Naive B cell (primary cell): ENCODE results near the gene CSPG4. TPM values are rescaled to one million over a fixed set of nuclear protein-coding genes. Genes with fewer than 3 reads are reported as not detected.
"Not testable (repeated sequence)": the region's sequence is repeated elsewhere in the genome, so short reads cannot be mapped to it uniquely, and the experiment has no call there.

ENCODE experiments used
- ATAC-seq, 2 donors: fragments of 150-1000 bp; cut with Tn5 transposase; 2 replicates each; pipeline ENCODE4 v1.10.0; 2021; ENCODE audit warnings: low read depth in 2 of 2, mild to moderate bottlenecking in 2 of 2, moderate library complexity in 2 of 2
- DNase-seq: peaks from one replicate; pipeline ENCODE4 v3.0.0; 2022
- H3K27ac Mint-ChIP-seq, 6 donors: one replicate each; pipeline ENCODE4 v1.8.0; 2020 to 2022; ENCODE audit warnings: mild to moderate bottlenecking in 6 of 6, mixed read lengths in 6 of 6, moderate library complexity in 5 of 6, inconsistent platforms in 2 of 6
- H3K27me3 Mint-ChIP-seq, 3 donors: one replicate each; pipeline ENCODE4 v1.8.0; 2021 to 2022; ENCODE audit warnings: mixed read lengths in 3 of 3, mild to moderate bottlenecking in 1 of 3
- H3K36me3 Mint-ChIP-seq, 2 donors: one replicate each; pipeline ENCODE4 v1.8.0; 2020 to 2022; ENCODE audit warnings: mixed read lengths in 2 of 2, inconsistent platforms in 1 of 2, mild to moderate bottlenecking in 1 of 2
- H3K4me1 Mint-ChIP-seq, 3 donors: one replicate each; pipeline ENCODE4 v1.8.0; 2020 to 2022; ENCODE audit warnings: mixed read lengths in 3 of 3, inconsistent platforms in 1 of 3, mild to moderate bottlenecking in 1 of 3, moderate library complexity in 1 of 3
- H3K4me3 Mint-ChIP-seq, 8 donors: one replicate each; pipeline ENCODE4 v1.8.0; 2020 to 2022; ENCODE audit warnings: mild to moderate bottlenecking in 8 of 8, mixed read lengths in 8 of 8, moderate library complexity in 8 of 8, inconsistent platforms in 2 of 8
- H3K9me3 Mint-ChIP-seq, 7 donors: one replicate each; pipeline ENCODE4 v1.8.0; 2020 to 2022; ENCODE audit warnings: mixed read lengths in 7 of 7, mild to moderate bottlenecking in 5 of 7, inconsistent platforms in 2 of 7, moderate library complexity in 1 of 7
- polyA plus RNA-seq, 6 donors: library from polyadenylated mRNA; unstranded; fragments of 300-500 nt; fragmentation: Illumina TruSeq; gene quantifications; one replicate each; pipeline ENCODE4 v1.2.3, GENCODE V29; 2021; ENCODE audit warnings: low read depth in 6 of 6

CSPG4 gene
- polyA plus RNA-seq, 6 donors from 2014 or later: 0.03 to 0.07 TPM; not detected in 4

DNA sequence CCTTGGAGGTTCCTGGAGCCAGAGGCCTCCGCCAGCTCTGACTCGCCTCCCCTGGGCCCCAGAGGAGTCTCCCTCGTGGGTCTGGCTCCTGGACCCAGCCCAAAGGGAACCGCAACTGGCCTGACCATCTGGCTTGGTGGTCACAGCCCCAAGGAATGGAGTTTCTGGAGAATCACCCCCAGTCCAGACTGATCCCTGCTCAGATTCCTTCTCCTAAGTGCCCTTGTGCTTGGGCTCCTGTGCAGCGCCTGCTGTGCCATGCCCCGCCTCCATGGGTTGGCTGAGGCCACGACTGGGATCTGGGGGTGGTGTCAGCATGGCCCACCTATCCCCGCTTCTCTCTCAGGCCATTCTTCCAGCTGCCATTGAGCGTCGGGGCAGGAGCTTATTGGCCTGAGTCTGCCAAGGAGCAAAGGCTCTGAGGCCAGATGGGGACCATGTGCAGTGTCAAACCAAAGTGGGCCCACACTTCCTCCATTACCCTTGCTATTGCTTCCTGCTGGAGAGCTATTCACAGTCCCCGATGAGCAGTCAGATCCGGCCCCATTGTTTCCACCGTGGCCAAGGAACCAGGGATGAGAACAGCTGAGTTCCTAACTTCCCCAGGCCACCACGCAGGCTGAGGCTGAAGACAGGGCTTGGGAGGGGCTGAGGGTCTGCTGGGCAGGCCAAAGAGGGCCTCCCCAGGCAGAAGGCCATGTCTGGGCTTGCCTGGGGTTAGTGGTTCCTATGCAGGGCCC, 19.0 kb downstream of the CSPG4 start:
- H3K9me3 Mint-ChIP-seq: no peaks in the 10 kb centered on the region
- no peak for DNase-seq
- ATAC-seq: no peak
- no peaks in the 10 kb centered on the region for H3K36me3 Mint-ChIP-seq
- H3K27ac Mint-ChIP-seq: peak overlapping the region in 3 of 6 donors; percentile 26 to 99 (median 33)
- H3K4me1 Mint-ChIP-seq: peaks cover 40 to 63% (median 62%) of the 10 kb centered on the region in 3 donors
- peak overlapping the region in 6 of 8 donors; percentile 53 to 84 (median 76) for H3K4me3 Mint-ChIP-seq
- H3K27me3 Mint-ChIP-seq: peaks cover 0 to 7% (median 0%) of the 10 kb centered on the region in 3 donors

DNA sequence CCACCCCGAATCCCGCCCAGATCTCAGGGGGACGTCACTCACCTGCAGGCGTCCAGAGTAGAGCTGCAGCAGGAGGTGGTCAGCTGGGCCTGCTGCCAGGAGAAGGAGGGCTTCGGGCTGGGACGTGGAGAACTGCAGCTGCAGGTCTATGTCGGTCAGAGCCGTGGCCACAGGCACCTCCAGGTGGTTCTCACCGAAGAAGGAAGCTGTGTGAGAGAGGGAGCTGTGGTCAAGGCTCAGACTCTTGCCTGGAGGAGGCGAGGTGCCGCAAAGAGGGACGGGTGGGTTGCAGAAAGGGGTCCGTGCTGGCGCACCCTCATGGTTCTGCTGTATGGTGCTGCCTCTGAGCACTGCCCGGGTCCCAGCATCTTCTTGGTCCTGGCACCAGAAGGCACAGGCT, 19.6 kb downstream of the CSPG4 start:
- H3K27ac Mint-ChIP-seq, H3K36me3 Mint-ChIP-seq, ATAC-seq: not testable (repeated sequence)

DNA sequence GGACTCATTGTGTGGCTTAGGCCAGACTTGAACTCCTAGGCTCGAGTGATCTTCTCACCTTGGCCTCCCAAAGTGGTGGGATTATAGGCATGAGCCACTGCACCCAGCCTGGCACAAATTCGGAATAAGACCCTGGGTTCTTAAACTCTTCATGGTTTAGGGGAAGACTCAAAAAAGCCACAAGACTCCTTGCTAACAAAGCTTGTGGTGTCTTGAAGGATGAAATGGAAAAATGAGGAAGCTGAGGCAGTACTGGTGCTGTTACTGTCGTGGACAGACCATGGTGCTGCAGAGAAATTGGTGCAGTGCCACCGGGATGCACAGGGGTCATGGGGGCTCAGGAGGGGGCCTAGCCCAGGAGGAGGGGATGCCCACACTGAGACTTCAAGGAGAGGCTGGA, 20.3 kb downstream of the CSPG4 start:
- Mint-ChIP-seq H3K27ac (peak overlapping the region in 4 of 6 donors; percentile 63 to 88 (median 86)), H3K27me3 (peaks cover 3 to 15% (median 8%) of the 10 kb centered on the region in 3 donors), H3K4me1 (peaks cover 37 to 51% (median 50%) of the 10 kb centered on the region in 3 donors), H3K4me3 (peak overlapping the region; percentile 10 to 87 (median 75))
- not testable (repeated sequence) for DNase-seq, ATAC-seq, H3K36me3 Mint-ChIP-seq, H3K9me3 Mint-ChIP-seq

More for the DNA sequence above, 19.6 kb downstream of the CSPG4 start:
- Mint-ChIP-seq H3K4me3 (peak overlapping the region in 5 of 8 donors; percentile 29 to 77 (median 55)), H3K4me1 (peaks cover 42 to 58% (median 58%) of the 10 kb centered on the region in 3 donors), H3K27me3 (peaks cover 2 to 12% (median 4%) of the 10 kb centered on the region in 3 donors)
- DNase-seq, H3K9me3 Mint-ChIP-seq: not testable (repeated sequence)

DNA sequence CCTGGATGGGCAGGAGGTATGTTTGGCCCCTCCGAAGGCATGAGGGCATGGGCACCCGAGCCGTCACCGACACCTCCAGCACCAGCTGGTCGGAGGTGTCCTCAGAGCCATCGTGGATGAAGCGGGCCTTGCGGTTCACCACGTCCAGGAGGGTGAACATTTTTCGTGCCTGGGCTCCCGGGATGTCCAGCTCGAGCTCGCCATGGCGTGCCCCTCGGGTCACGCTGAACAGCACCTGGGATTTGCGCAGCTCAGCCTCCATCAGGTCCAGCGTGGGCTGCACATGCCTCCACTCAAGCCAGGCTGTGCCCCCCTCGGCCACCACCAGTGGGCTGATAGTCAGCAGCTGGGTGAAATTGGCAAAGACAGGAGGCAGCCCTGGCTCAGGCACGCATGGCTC, 23.2 kb downstream of the CSPG4 start:
- peak overlapping the region in 1 of 6 donors; percentile 60 for H3K27ac Mint-ChIP-seq
- H3K9me3 Mint-ChIP-seq, H3K36me3 Mint-ChIP-seq, DNase-seq, H3K4me3 Mint-ChIP-seq, ATAC-seq: not testable (repeated sequence)
- peaks cover 14 to 25% (median 24%) of the 10 kb centered on the region in 3 donors for H3K4me1 Mint-ChIP-seq
- peaks cover 3 to 15% (median 8%) of the 10 kb centered on the region in 3 donors for H3K27me3 Mint-ChIP-seq

DNA sequence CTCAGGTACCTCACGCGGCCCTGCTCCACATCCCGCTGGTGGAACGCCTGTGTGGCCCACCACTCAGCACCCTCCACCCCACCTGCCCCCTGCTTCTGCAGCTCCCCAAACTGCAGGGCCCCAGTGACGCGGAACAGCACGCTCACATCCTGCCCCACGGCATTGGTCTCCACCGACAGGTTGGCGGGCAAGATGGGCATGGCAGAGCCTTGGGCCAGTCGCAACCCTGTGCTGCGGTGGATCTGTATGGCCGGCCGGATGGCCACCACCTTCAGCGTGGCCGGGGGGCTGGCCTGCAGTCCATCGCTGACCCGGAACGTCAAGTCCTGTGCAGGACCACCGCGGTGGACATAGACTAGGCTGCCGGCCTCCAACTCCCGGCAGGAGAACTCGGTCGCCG, 23.8 kb downstream of the CSPG4 start:
- ATAC-seq (no peak), DNase-seq (no peak)
- Mint-ChIP-seq H3K27ac (no peak overlapping the region), H3K36me3 (no peaks in the 10 kb centered on the region), H3K4me3 (no peak overlapping the region), H3K27me3 (peaks cover 3 to 15% (median 8%) of the 10 kb centered on the region in 3 donors), H3K4me1 (peaks cover 10 to 19% (median 18%) of the 10 kb centered on the region in 3 donors), H3K9me3 (no peaks in the 10 kb centered on the region)

DNA sequence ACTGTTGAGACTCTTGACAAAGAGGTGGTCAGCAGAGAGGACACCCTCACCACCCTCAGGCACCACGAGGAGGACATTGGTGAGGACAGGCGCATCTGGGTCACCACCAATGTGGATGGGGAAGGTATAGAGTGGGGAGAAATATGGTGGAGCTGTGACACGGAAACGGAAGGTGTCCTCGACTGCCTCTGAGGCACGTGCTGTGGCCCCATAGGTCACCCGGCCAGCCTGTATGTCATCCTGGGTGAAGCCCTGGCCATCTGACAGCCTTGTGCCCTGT, 24.4 kb downstream of the CSPG4 start:
- H3K9me3 Mint-ChIP-seq: no peaks in the 10 kb centered on the region
- peaks cover 3 to 15% (median 8%) of the 10 kb centered on the region in 3 donors for H3K27me3 Mint-ChIP-seq
- no peaks in the 10 kb centered on the region for H3K36me3 Mint-ChIP-seq
- H3K27ac Mint-ChIP-seq: peak overlapping the region in 1 of 6 donors; percentile 49
- H3K4me1 Mint-ChIP-seq: peaks cover 10 to 15% (median 12%) of the 10 kb centered on the region in 3 donors
- ATAC-seq (no peak), DNase-seq (no peak)
- peak overlapping the region in 1 of 8 donors; percentile 66 for H3K4me3 Mint-ChIP-seq

DNA sequence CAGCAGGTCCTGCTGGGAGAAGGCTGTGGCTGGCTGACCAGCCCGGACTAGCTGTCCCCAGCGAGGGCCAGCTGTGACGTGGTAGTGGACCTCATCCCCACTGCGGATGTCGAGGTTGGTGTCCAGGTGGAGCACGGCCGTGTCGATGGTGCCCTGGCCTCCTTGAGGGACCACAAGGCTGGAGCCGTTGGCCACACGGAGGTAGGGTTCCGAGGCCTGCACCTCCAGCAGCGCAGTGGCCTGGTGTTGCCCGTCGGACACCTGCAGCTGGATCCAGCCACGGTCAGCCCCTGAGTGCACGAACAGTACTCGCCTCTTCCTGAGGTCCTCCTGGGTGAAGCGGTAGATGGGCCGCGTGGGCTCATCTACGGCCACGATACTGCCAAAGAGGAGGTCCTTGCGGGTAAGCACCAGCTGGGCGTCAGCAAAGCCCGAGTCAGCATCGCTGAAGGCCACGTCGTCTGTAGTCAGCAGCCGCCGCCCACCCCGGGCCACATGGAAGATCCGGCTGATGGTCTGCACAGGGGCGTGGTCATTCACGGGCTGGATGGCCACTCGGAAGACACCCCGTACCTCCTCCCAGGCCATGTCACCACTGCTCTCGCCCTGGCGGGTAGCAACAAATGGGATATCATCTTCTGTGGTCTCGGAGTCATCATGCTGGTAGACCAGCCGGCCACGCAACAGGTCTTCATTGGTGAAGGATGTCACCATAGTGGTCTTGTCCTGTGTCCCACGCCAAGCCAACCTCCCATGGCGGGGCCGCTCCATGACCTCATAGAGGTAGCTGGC, 25.0 kb downstream of the CSPG4 start:
- H3K9me3 Mint-ChIP-seq: no peaks in the 10 kb centered on the region
- ATAC-seq: no peak

DNA sequence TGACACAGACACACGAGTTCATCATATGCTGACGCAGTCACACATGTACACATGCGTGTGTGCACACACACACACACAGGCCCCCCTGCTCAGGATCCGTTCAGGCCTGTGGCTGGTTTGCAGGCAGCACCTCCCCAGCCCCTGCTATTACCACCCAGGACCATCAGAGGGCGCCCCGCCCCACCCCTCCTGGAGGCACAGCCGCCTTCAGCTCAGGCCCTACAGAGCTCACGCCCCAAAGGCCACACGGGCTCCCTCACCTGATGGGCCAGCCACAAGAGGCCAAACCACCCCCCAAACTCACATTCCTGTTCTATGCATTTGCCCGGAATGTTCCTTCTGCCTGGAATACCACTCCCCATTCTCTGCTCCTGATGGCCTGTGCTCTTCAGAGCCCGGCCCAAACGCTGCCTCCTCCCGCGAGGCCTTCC, 26.4 kb downstream of the CSPG4 start:
- peak; percentile 87 for ATAC-seq
- not testable (repeated sequence) for H3K36me3 Mint-ChIP-seq, H3K9me3 Mint-ChIP-seq, H3K27me3 Mint-ChIP-seq, H3K4me1 Mint-ChIP-seq
- Mint-ChIP-seq H3K27ac (peak overlapping the region in 3 of 6 donors; percentile 81 to 89 (median 84)), H3K4me3 (peak overlapping the region in 1 of 8 donors; percentile 33)
- DNase-seq: peak; percentile 83

More for the DNA sequence above, 25.0 kb downstream of the CSPG4 start:
- H3K4me3 Mint-ChIP-seq: peak overlapping the region in 1 of 8 donors; percentile 66
- peaks cover 3 to 14% (median 8%) of the 10 kb centered on the region in 3 donors for H3K27me3 Mint-ChIP-seq
- peak overlapping the region in 1 of 6 donors; percentile 49 for H3K27ac Mint-ChIP-seq
- no peak for DNase-seq
- H3K4me1 Mint-ChIP-seq: peaks cover 7 to 9% (median 9%) of the 10 kb centered on the region in 3 donors
- H3K36me3 Mint-ChIP-seq: no peaks in the 10 kb centered on the region

DNA sequence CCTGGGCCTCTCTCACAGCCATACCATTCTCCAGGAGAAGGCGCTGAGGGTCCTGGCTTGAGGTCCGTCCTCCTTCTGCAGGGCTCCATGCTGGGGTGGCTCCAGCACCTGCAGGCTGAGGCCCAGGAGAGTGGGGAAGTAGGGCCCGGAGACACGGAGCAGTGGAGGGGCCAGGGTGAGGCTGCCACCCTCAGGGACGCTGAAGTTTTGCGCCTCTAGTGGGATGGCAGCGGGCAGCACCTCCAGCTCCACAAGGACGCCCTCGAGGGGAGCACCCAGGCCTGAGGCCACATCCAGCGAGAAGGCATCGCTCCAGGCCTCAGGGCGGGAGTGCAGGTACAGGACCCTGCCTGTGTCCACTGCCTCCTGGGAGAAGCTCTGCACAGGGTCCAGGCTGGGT, 27.5 kb downstream of the CSPG4 start:
- Mint-ChIP-seq H3K9me3 (no peaks in the 10 kb centered on the region), H3K4me1 (peaks cover 0 to 3% (median 2%) of the 10 kb centered on the region in 3 donors), H3K27ac (no peak overlapping the region), H3K27me3 (peaks cover 3 to 8% (median 8%) of the 10 kb centered on the region in 3 donors), H3K4me3 (no peak overlapping the region), H3K36me3 (no peaks in the 10 kb centered on the region)
- no peak for DNase-seq
- ATAC-seq: no peak

DNA sequence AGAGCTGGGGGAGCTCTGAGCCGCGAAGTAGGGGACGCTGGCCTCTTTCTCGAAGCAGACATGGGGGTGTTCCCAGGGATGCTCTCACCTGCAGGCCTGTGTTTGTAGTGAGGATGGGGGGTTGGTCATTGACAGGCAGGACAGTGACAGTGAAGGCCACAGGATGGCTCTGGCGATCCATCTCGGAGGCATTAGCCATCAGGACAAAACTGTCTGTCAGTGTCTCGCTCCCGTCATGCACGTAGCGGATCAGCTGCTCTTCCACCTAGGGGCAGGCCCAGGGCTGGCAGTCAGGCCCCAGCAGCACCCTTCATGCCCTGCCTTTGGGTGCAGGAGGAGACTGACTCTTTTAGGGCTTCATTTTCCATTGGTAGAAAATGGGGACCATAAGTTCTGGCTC, 28.0 kb downstream of the CSPG4 start:
- DNase-seq (no peak), ATAC-seq (no peak)
- Mint-ChIP-seq H3K27ac (peak overlapping the region in 2 of 6 donors; percentile 15 to 79), H3K36me3 (no peaks in the 10 kb centered on the region), H3K9me3 (no peaks in the 10 kb centered on the region), H3K4me3 (no peak overlapping the region), H3K4me1 (peaks cover 0 to 3% (median 2%) of the 10 kb centered on the region in 3 donors), H3K27me3 (peaks cover 3 to 8% (median 8%) of the 10 kb centered on the region in 3 donors)

DNA sequence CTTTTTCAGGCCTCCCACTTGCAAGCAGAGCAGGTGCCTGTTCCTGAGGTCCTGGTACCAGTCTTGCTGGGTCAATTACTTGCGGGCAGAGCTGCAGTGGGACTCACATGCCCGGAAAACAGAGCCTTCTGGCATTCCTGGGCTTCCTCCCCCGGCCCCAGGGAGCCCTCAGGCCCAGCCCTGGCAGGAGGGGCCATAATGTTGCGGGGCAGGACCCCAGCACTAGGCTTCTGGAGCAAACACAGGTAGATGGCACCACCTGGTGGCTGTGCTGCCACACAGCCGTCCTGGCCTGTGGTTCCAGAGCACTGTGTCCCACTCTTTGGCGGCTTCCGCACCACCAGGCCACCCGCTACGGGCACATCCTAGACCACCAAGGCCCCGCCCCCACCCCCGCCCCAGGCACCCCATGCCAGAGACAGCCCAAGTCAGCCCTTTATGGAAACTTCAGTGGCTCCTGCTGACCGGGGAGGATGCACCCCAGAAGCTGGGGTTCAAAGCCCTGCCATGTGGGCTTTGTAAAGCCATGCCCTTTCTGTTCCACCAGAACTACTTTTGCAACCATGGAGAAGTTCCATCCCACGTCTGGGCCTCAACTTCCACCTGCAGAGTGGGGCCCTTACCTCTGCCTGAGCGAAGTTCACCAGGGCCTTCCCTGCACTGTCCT, 28.9 kb downstream of the CSPG4 start:
- not testable (repeated sequence) for H3K9me3 Mint-ChIP-seq, H3K4me3 Mint-ChIP-seq, H3K36me3 Mint-ChIP-seq, H3K27me3 Mint-ChIP-seq, H3K4me1 Mint-ChIP-seq
- DNase-seq (peak; percentile 65), ATAC-seq (peak; percentile 74 to 77)
- H3K27ac Mint-ChIP-seq: peak overlapping the region in 1 of 6 donors; percentile 47

DNA sequence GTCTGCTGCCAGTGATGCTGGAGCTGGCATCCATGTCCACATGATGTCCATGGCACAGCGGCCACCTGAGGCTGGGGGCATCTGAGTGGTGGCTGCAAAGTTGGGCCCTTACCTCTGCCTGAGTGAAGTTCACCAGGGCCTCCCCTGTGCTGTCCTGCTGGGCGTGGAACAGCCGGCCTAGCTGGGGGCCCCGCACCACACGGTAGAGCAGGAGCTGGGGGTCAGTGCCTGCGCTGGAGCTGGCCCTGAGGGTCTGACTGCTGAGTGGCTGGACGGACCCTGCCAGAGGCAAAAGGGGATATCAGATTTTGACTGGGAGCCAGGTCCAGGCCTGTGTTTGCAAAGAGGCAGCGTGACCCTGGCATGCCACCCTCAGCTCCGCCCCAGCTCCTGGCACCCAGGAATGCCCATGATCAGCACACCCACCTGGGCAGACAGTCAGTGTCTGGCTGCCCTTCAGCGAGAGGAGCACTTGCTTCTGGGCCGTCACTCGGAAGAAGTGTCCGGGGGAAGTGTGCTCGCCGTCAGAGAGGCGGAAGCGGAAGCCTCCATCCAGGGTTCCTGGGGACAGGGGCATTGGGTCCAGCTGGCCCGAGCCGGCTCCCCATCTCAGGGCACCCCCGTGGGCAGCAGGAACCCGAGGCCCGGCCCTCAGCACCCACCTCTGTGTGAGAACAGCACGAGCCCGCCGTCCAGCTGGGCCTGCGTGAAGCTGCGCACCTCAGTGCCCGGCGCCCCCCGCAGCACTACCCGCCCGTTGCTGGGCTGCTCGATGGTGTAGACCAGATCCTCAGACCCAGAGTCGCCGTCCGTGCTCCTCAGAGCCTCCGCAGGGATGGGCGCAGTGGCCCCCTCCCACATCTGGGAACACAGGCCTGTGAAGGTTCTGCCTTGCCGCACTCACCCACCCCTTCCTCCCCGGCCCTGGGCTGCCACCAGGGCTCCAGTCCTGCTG, 30.2 kb downstream of the CSPG4 start:
- Mint-ChIP-seq H3K9me3 (no peaks in the 10 kb centered on the region), H3K4me3 (no peak overlapping the region), H3K4me1 (peaks cover 0 to 2% (median 0%) of the 10 kb centered on the region in 3 donors), H3K27ac (peak overlapping the region in 1 of 6 donors; percentile 11), H3K27me3 (no peaks in the 10 kb centered on the region), H3K36me3 (no peaks in the 10 kb centered on the region)
- ATAC-seq: no peak
- no peak for DNase-seq
